ENCODE results near the gene TMEM44.

The TMEM44 gene

DNA sequence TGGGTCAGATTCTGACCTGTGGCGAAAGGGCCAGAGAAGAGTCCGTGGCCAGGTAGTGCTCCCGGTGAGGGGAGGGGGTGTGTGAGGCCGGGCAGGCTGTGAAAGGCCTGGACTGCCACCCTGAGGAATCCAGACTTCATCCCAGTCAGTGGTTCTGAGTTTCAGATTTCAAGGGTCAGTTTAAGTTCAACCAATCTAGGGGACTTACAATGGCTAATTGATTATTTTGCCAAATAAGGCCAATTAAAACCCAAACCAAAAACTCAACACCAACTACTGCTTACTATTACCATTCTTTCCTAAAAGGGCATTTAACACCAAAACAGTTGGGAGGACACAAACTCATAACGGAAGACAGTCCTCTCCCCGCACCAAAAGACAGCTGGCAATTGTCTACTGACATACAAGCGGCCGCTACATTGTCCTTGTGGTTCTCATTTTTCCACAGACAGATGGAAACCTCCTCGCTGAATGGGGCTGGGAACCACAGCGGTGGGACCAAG, 30.5 kb downstream of the TMEM44 start:
- TF ChIP-seq, protein P1, sequence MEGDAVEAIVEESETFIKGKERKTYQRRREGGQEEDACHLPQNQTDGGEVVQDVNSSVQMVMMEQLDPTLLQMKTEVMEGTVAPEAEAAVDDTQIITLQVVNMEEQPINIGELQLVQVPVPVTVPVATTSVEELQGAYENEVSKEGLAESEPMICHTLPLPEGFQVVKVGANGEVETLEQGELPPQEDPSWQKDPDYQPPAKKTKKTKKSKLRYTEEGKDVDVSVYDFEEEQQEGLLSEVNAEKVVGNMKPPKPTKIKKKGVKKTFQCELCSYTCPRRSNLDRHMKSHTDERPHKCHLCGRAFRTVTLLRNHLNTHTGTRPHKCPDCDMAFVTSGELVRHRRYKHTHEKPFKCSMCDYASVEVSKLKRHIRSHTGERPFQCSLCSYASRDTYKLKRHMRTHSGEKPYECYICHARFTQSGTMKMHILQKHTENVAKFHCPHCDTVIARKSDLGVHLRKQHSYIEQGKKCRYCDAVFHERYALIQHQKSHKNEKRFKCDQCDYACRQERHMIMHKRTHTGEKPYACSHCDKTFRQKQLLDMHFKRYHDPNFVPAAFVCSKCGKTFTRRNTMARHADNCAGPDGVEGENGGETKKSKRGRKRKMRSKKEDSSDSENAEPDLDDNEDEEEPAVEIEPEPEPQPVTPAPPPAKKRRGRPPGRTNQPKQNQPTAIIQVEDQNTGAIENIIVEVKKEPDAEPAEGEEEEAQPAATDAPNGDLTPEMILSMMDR (IDR thresholded peaks at IDR 0.05; ENCODE audit: insufficient read depth, low read length, poor library complexity, severe bottlenecking) = no peak
- no peaks in the 10 kb centered on the region for H3K27me3 ChIP-seq (replicated peaks; ENCODE audit: control insufficient read depth, insufficient read depth, low read length)
- no peak overlapping the region for H3K4me3 ChIP-seq (replicated peaks; ENCODE audit: low read depth, low read length)
- DNase-seq (ENCODE audit: extremely low read depth, insufficient read length) = no peak
- no peaks in the 10 kb centered on the region; the same call in 1 of the 2 replicates for H3K36me3 ChIP-seq (ENCODE audit: control insufficient read depth, insufficient read depth, low read length)

- DNase-seq (ENCODE audit: extremely low read depth, insufficient read length) = no peak
- TF ChIP-seq, protein P1 (IDR thresholded peaks at IDR 0.05; ENCODE audit: insufficient read depth, low read length, poor library complexity, severe bottlenecking) = no peak
- H3K27me3 ChIP-seq (replicated peaks; ENCODE audit: control insufficient read depth, insufficient read depth, low read length) = no peaks in the 10 kb centered on the region
- H3K4me3 ChIP-seq (replicated peaks; ENCODE audit: low read depth, low read length) = no peak overlapping the region
- no peaks in the 10 kb centered on the region; the same call in 1 of the 2 replicates for H3K36me3 ChIP-seq (ENCODE audit: control insufficient read depth, insufficient read depth, low read length)
These were observed 34.3 kb downstream of the TMEM44 start for GRCh38 chr3:194598771-194599557.

GRCh38 chr3:194596906-194597305, 36.3 kb downstream of the TMEM44 start:
- TF ChIP-seq, protein P1 (IDR thresholded peaks at IDR 0.05; ENCODE audit: insufficient read depth, low read length, poor library complexity, severe bottlenecking) = no peak
- no peak for DNase-seq (ENCODE audit: extremely low read depth, insufficient read length)
- Histone ChIP-seq H3K36me3 (ENCODE audit: control insufficient read depth, insufficient read depth, low read length) (no peaks in the 10 kb centered on the region; the same call in 1 of the 2 replicates), H3K4me3 (replicated peaks; ENCODE audit: low read depth, low read length) (no peak overlapping the region), H3K27me3 (replicated peaks; ENCODE audit: control insufficient read depth, insufficient read depth, low read length) (no peaks in the 10 kb centered on the region)

DNA sequence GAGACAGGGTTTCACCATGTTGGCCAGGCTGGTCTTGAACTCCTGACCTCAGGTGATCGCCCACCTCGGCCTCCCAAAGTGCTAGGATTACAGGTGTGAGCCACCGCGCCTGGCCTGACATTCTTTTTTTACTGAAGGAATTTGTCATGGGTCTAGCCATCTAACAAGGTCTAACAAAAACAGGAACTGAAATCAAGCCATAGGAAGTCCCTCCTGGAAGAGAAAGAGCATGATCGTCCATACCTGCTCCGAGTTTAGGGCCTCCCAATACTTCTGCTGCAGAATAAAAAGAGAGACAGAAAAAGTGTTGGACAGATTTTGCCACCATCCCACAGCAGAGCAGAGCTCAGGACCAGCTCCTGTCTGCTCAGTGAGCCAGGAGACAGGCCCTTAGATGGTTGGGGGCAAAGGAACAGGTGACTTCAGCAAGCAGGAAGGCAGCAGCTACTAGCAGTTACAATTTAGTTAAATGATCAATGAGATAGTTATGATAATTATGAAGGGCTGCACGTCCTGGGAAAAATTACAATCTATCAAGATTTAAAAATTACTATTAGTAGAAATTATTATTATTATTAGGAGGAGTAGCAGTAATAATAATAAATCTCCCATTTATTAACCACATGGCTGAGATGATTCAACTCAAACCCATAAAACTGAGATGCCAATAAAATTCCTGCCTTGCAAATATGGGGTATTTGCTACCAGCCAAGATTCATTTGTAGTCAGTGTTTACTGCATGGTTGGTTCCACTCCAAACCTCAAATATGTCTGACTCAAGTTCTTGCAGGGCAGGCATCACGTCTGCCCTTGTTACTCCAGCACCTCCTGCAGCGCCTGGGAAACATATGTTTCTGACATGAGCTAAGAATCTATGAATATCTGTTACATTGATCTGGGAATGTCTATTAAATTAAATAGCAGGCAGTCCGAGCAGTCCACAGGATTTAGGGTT, 40.1 kb downstream of the TMEM44 start:
- TF ChIP-seq, protein P1 (IDR thresholded peaks at IDR 0.05; ENCODE audit: insufficient read depth, low read length, poor library complexity, severe bottlenecking) = no peak
- H3K4me3 ChIP-seq (replicated peaks; ENCODE audit: low read depth, low read length) = no peak overlapping the region
- H3K27me3 ChIP-seq (replicated peaks; ENCODE audit: control insufficient read depth, insufficient read depth, low read length) = no peaks in the 10 kb centered on the region
- DNase-seq (ENCODE audit: extremely low read depth, insufficient read length) = no peak
- peaks cover 3% of the 10 kb centered on the region for H3K36me3 ChIP-seq (ENCODE audit: control insufficient read depth, insufficient read depth, low read length)

GRCh38 chr3:194588741-194589140, 44.5 kb downstream of the TMEM44 start:
- no peak for DNase-seq (ENCODE audit: extremely low read depth, insufficient read length)
- H3K4me3 ChIP-seq (replicated peaks; ENCODE audit: low read depth, low read length) = no peak overlapping the region
- H3K36me3 ChIP-seq (ENCODE audit: control insufficient read depth, insufficient read depth, low read length) = peaks cover 3% of the 10 kb centered on the region
- TF ChIP-seq, protein P1 (IDR thresholded peaks at IDR 0.05; ENCODE audit: insufficient read depth, low read length, poor library complexity, severe bottlenecking) = no peak
- no peaks in the 10 kb centered on the region for H3K27me3 ChIP-seq (replicated peaks; ENCODE audit: control insufficient read depth, insufficient read depth, low read length)
